Neural crest cell (in vitro differentiated cells): Measurements from ENCODE around the gene SNCB. TPM values are rescaled to one million over a fixed set of nuclear protein-coding genes. Genes with fewer than 3 reads are reported as not detected.

Experiments
- DNase-seq: peaks from one replicate; pipeline ENCODE4 v3.0.0; 2021; ENCODE audit warnings: low read depth, mixed read lengths, low spot score
- H3K27ac Mint-ChIP-seq: one replicate; pipeline ENCODE4 v1.8.0; 2021; ENCODE audit warnings: mild to moderate bottlenecking, mixed read lengths; ENCODE audit not compliant: unreplicated experiment
- H3K27me3 Mint-ChIP-seq: 2 replicates; pipeline ENCODE4 v1.8.0; 2021; ENCODE audit warnings: low read depth, mild to moderate bottlenecking, mixed read lengths
- H3K36me3 Mint-ChIP-seq: 2 replicates; pipeline ENCODE4 v1.8.0; 2021; ENCODE audit warnings: low read depth, mild to moderate bottlenecking, mixed read lengths
- H3K4me1 Mint-ChIP-seq: 2 replicates; pipeline ENCODE4 v1.8.0; 2021; ENCODE audit warnings: mixed read lengths
- H3K4me3 Mint-ChIP-seq: one replicate; pipeline ENCODE4 v1.8.0; 2021; ENCODE audit warnings: mild to moderate bottlenecking, mixed read lengths
- H3K9me3 Mint-ChIP-seq: 2 replicates; pipeline ENCODE4 v1.8.0; 2021; ENCODE audit warnings: mixed read lengths
- CTCF ChIP-seq: fragments of 200-600 bp; sonication (generic); conservative IDR thresholded peaks from 2 replicates; pipeline ENCODE4 v1.5.0; 2021; ENCODE audit warnings: antibody characterized with exemption, mild to moderate bottlenecking
- total RNA-seq: library from RNA; stranded (reverse); gene quantifications from 2 replicates; pipeline ENCODE4 v1.2.1, GENCODE V29; 2021

SNCB gene
- total RNA-seq, 1 donor from 2014 or later: 0.40 TPM

GRCh38 chr5:176626876-176627236 lies 3.5 kb downstream of the SNCB start:
- no peaks in the 10 kb centered on the region for H3K36me3 Mint-ChIP-seq
- H3K4me1 Mint-ChIP-seq: peaks cover 6% of the 10 kb centered on the region
- TF ChIP-seq CTCF: no peak
- H3K4me3 Mint-ChIP-seq: no peak overlapping the region
- H3K27ac Mint-ChIP-seq: no peak overlapping the region
- DNase-seq: no peak
- H3K9me3 Mint-ChIP-seq: no peaks in the 10 kb centered on the region
- peaks cover 90% of the 10 kb centered on the region for H3K27me3 Mint-ChIP-seq

GRCh38 chr5:176625966-176626875 lies 4.1 kb downstream of the SNCB start:
- Mint-ChIP-seq H3K4me1 (peaks cover 6% of the 10 kb centered on the region), H3K4me3 (no peak overlapping the region), H3K9me3 (no peaks in the 10 kb centered on the region), H3K36me3 (no peaks in the 10 kb centered on the region), H3K27ac (no peak overlapping the region), H3K27me3 (peaks cover 89% of the 10 kb centered on the region)
- no peak for TF ChIP-seq CTCF
- no peak for DNase-seq

- Mint-ChIP-seq H3K36me3 (no peaks in the 10 kb centered on the region), H3K9me3 (no peaks in the 10 kb centered on the region), H3K27me3 (peaks cover 89% of the 10 kb centered on the region), H3K4me1 (peaks cover under 1% of the 10 kb centered on the region), H3K27ac (no peak overlapping the region), H3K4me3 (no peak overlapping the region)
- no peak for TF ChIP-seq CTCF
- no peak for DNase-seq
Observed at GRCh38 chr5:176625512-176625911, 4.8 kb downstream of the SNCB start.

- no peaks in the 10 kb centered on the region for H3K36me3 Mint-ChIP-seq
- DNase-seq: no peak
- peaks cover 92% of the 10 kb centered on the region for H3K27me3 Mint-ChIP-seq
- no peak overlapping the region for H3K27ac Mint-ChIP-seq
- H3K4me3 Mint-ChIP-seq: no peak overlapping the region
- no peak for TF ChIP-seq CTCF
- H3K4me1 Mint-ChIP-seq: no peaks in the 10 kb centered on the region
- no peaks in the 10 kb centered on the region for H3K9me3 Mint-ChIP-seq
Observed at GRCh38 chr5:176624938-176625337, 5.4 kb downstream of the SNCB start.

- H3K27me3 Mint-ChIP-seq: peaks cover 92% of the 10 kb centered on the region
- no peaks in the 10 kb centered on the region for H3K4me1 Mint-ChIP-seq
- no peaks in the 10 kb centered on the region for H3K36me3 Mint-ChIP-seq
- no peaks in the 10 kb centered on the region for H3K9me3 Mint-ChIP-seq
- no peak for TF ChIP-seq CTCF
- H3K4me3 Mint-ChIP-seq: no peak overlapping the region
- no peak overlapping the region for H3K27ac Mint-ChIP-seq
- DNase-seq: no peak
Observed at GRCh38 chr5:176624142-176624541, 6.2 kb downstream of the SNCB start.
